Lung (tissue), 12 donors: ENCODE measurements around the gene WWC2. TPM values are rescaled to one million over a fixed set of nuclear protein-coding genes. Genes with fewer than 3 reads are reported as not detected.

Experiments used
- ATAC-seq: fragments of 200-7000 bp; cut with Tn5 transposase; one replicate; pipeline ENCODE4 v1.9.1; 2020; ENCODE audit warnings: moderate number of reproducible peaks; ENCODE audit not compliant: insufficient read depth, low FRiP score
- DNase-seq, 3 donors: peaks; one replicate each; pipeline ENCODE4 v3.0.0-alpha.2; 2013 to 2017
- H3K27ac ChIP-seq, 2 donors: one replicate each; pipeline ENCODE4 v1.5.1; 2013; ENCODE audit warnings: mild to moderate bottlenecking in 2 of 2, moderate library complexity in 2 of 2, control low read depth in 1 of 2, inconsistent platforms in 1 of 2, low read depth in 1 of 2, low read length in 1 of 2
- H3K27me3 ChIP-seq, 3 donors: one replicate each; pipeline ENCODE4 v1.5.1; 2013; ENCODE audit warnings: low read length in 2 of 3; ENCODE audit not compliant: control insufficient read depth in 3 of 3, insufficient read depth in 3 of 3
- H3K36me3 ChIP-seq, 4 donors: one replicate each; pipeline ENCODE4 v1.5.1; 2013; ENCODE audit warnings: low read length in 4 of 4, mild to moderate bottlenecking in 1 of 4, moderate library complexity in 1 of 4; ENCODE audit not compliant: control insufficient read depth in 4 of 4, insufficient read depth in 4 of 4
- H3K4me1 ChIP-seq, 5 donors: one replicate each; pipeline ENCODE4 v1.5.1; 2013; ENCODE audit warnings: low read length in 5 of 5, mild to moderate bottlenecking in 2 of 5, moderate library complexity in 1 of 5; ENCODE audit not compliant: control insufficient read depth in 5 of 5, insufficient read depth in 5 of 5
- H3K4me3 ChIP-seq: one replicate; pipeline ENCODE4 v1.5.1; 2013; ENCODE audit warnings: mild to moderate bottlenecking, control low read depth, moderate library complexity
- H3K9ac ChIP-seq, 2 donors: one replicate each; pipeline ENCODE4 v1.5.1; 2013; ENCODE audit warnings: low read length in 2 of 2, control low read depth in 1 of 2; ENCODE audit not compliant: insufficient read depth in 1 of 2
- H3K9me3 ChIP-seq, 4 donors: one replicate each; pipeline ENCODE4 v1.5.1; 2013; ENCODE audit warnings: low read length in 3 of 4, mild to moderate bottlenecking in 1 of 4, moderate library complexity in 1 of 4; ENCODE audit not compliant: control insufficient read depth in 4 of 4, insufficient read depth in 3 of 4
- WGBS, 2 donors: extraction: QIAGEN DNeasy Blood & Tissue Kit; methylation state at CpG; one replicate each; pipeline ENCODE4 v1.1.7; 2013; 5-methylcytosine and 5-hydroxymethylcytosine counted together
- polyA plus RNA-seq, 2 donors: library from polyadenylated mRNA; stranded (reverse); fragments of 200-250 nt; gene quantifications; one replicate each; pipeline ENCODE4 v1.2.1, GENCODE V29; 2013
- total RNA-seq, 2 donors: library from RNA; depleted of rRNA in 1 of 2; stranded (reverse); fragments of >200 nt in 1 of 2; gene quantifications; one replicate each; pipeline ENCODE4 v1.2.1, GENCODE V29; 2014 to 2021
- TF ChIP-seq, protein P1 (sequence below): IDR thresholded peaks from 2 replicates; pipeline ENCODE4 v1.5.1; 2012; ENCODE audit warnings: mild to moderate bottlenecking; ENCODE audit errors: control extremely low read depth, extremely low read depth
- donor health status: control.
- donor health status: control.
- donor health status: Bipolar disorder and iron deficiency.
- donor health status: healthy.
- donor health status: DM: yes; HTN: yes; CAD: no.

WWC2 gene
- total and polyA plus RNA-seq, 4 donors = 15.6 to 124 (median 45.2) TPM

DNA sequence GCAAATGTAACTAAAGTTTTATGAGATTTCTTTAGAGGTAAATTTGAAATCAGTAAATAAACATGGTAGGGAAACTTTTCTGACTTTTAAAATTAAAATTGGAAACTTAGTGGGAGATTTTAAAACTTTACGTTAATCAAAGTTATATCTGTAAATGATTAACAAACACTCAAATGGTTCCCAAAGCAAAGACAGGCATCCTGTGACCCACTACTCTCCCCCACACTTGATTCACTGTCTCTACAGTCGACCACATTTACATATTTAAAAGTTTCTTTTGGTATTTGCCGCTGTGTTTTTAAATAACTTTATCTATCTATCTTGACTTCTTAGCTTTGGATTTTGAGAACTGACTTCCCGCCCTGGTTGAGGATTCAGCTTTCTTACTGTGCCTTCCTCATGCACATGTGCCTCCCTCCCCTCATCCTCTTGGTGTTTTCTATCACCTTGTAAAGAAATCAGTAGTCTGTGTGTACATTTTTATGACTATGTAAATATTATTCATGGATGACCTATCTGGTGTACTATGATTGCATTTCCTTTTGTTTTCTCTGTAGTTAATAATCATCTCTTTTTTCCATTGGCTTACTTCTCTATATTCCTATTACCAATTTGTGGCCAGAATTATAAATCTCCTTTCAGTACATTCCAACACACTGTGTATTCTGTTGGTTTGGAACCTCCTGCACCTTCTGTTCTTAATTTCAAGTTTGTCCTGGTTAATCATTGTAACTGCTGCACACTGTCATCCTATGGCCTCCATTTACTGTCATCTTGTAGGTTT is 72.6 kb downstream of the WWC2 start:
- Histone ChIP-seq H3K27ac (no peak overlapping the region), H3K9me3 (peaks cover 0 to 2% (median 0%) of the 10 kb centered on the region in 4 donors), H3K4me3 (no peak overlapping the region), H3K36me3 (no peaks in the 10 kb centered on the region), H3K4me1 (peaks cover 9 to 31% (median 14%) of the 10 kb centered on the region in 5 donors), H3K27me3 (no peaks in the 10 kb centered on the region), H3K9ac (no peak overlapping the region)
- TF ChIP-seq, protein P1, sequence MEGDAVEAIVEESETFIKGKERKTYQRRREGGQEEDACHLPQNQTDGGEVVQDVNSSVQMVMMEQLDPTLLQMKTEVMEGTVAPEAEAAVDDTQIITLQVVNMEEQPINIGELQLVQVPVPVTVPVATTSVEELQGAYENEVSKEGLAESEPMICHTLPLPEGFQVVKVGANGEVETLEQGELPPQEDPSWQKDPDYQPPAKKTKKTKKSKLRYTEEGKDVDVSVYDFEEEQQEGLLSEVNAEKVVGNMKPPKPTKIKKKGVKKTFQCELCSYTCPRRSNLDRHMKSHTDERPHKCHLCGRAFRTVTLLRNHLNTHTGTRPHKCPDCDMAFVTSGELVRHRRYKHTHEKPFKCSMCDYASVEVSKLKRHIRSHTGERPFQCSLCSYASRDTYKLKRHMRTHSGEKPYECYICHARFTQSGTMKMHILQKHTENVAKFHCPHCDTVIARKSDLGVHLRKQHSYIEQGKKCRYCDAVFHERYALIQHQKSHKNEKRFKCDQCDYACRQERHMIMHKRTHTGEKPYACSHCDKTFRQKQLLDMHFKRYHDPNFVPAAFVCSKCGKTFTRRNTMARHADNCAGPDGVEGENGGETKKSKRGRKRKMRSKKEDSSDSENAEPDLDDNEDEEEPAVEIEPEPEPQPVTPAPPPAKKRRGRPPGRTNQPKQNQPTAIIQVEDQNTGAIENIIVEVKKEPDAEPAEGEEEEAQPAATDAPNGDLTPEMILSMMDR = no peak
- no peak for ATAC-seq
- DNase-seq = no peak
- WGBS, 2 donors = 71 to 77% methylated on average over 4 of the region's 4 CpGs

GRCh38 chr4:183172881-183173280 is 73.8 kb downstream of the WWC2 start:
- Histone ChIP-seq H3K9ac (no peak overlapping the region), H3K4me1 (peaks cover 9 to 27% (median 17%) of the 10 kb centered on the region in 5 donors), H3K36me3 (no peaks in the 10 kb centered on the region), H3K27me3 (no peaks in the 10 kb centered on the region), H3K27ac (no peak overlapping the region), H3K4me3 (no peak overlapping the region), H3K9me3 (peaks cover 0 to 2% (median 0%) of the 10 kb centered on the region in 4 donors)
- no peak for ATAC-seq
- DNase-seq = no peak
- TF ChIP-seq, protein P1 = no peak
- WGBS, 2 donors = 88 to 100% methylated on average over 1 of the region's 1 CpG

DNA sequence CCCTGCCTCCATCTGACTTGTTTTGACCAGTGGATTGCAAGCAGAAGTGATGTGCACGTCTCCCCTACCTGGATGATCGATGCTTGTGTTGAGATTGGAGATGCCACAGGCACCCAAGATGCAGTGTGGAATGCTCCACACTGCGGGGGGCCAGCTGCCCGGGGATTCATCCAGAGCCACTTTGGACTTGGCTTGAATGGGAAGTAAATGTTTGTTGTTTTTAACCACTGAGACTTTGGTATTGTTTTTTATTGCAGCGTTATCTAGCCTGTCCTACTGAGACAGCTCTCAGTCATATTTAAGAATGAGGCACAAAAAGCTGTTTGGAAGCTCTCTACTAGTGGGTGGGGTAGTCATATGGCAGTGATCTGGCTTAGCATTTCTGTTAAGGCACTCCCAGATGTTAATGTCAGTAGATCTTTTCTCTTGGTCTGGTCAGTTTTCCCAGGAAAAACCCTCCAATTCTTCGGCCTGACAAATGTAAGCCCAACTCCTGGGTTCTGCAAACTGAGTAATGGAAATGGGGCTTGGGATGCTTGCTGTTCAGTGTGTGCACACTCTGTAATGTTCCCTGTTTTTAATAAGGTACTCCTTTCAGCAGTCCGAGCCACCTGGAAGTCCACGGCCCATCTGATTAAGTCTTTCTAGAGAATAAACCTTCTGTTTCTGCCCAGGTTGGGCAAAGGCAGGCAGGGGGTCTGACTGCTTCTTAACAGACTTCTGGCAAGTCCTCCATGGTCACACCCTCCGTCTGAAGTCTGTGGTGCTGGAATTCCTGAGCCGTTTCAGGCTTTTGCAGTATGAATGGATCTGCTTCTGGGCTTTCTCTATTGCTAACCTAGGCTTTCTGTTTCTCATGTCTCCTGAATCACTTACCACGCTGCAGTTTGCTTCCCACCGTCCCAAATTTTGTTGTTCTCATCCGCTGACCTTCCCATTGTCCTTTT is 74.8 kb downstream of the WWC2 start:
- TF ChIP-seq, protein P1 = no peak
- no peaks in the 10 kb centered on the region for H3K36me3 ChIP-seq
- peaks cover 0 to 2% (median 0%) of the 10 kb centered on the region in 4 donors for H3K9me3 ChIP-seq
- 56 to 72% methylated on average over 13 of the region's 13 CpGs for WGBS, 2 donors
- DNase-seq (peak in 2 of 3 donors; percentile 34 to 38), ATAC-seq (no peak)
- peaks cover 9 to 28% (median 17%) of the 10 kb centered on the region in 5 donors for H3K4me1 ChIP-seq
- H3K27ac ChIP-seq = no peak overlapping the region
- no peak overlapping the region for H3K4me3 ChIP-seq
- H3K27me3 ChIP-seq = no peaks in the 10 kb centered on the region
- no peak overlapping the region for H3K9ac ChIP-seq
